ENCODE measurements around the gene STRIP1.

Gene STRIP1

DNA sequence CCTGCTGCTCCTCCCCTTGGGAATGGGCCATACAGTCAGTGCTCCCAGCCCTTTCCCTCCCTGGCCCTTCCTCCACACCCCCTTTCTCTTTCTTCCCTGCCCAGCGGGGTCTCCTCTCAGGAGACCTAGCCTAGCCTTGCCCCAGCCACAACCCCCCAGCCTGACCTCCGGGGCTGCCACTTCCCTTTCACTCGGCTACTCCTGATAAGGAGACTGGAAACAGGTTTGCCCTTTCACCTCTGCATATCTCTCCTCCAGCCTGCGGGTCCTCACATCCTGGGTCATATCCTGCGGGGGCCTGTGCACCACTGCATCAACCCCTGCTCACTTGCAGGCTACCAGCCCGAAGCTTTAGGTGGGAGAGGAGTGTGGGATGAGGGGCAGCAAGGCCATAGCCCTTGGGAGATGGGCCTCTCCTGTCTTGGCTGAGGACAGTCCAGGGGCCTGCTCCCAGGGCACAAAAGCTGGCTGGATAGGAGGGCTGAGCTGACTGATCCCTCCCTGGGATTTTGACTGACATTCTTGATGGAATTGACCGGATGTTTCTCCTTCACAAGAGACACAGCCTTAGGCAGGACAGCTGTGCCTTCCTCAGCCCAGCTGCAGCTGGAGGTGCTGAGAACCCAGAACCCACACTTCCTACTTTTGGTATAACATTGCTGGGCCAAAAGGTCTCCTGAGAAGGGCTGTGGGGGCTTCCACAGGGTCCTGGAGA, 55.3 kb downstream of the STRIP1 start:
- DNase-seq (ENCODE audit: low read depth in 3 of 3) = no peak

DNA sequence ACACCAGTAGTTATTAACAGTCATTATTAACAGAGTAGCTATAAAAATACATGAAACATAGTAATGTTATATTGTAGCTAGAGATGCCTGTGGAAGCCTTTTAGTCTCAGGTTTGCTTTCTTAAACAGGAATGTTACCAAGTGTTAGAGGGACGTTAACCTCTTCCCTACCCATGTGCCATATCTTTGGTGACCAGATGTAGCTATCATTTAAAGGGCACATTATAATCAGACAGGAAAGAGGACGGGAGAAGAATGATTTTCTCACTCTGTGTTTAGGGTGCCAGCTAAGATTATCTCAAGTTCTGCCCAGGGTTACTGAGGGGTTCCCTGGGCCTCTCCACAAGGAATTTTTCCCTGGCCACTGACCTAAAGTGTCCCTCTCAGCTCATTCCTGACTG, 57.0 kb downstream of the STRIP1 start:
- no peak for DNase-seq (ENCODE audit: low read depth in 3 of 3)

DNA sequence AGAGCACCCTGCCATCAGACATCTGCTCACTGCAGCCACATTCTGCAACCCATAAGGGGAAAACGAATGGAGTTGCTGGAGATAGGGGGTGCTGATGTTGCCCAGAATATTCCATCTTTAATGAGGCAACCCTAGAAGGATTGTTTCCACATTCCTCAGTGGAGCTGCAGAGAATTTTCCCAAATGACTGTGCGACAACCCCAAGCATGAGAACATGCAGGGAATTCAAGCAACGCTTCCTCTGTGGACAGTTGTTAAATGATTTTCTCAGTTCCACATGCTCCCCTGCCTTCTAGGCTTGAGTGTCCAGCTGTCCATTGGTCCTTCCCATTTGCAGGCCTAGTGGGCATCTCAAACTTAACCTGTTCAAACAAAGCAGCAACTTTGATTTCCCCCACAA, 57.4 kb downstream of the STRIP1 start:
- no peak for DNase-seq (ENCODE audit: low read depth in 3 of 3)

DNA sequence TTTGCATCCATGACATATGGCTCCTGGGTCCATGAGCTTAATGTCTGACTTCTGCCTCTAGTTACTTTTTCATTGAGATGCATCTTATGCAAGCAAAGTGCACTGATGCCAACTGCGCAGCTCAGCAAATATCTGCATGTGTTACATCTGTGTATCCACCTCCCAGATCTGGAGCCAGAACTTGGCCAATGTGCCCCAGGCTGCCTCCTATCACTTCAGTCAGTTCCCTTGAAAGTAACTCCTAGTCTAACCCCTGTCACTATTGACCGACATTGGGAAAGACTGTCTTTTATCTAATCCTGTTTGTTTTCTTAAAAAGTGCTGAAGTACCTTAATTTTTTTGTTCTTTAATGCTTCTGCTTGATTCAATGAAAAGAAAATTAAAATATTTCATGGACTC, 58.6 kb downstream of the STRIP1 start:
- no peak for DNase-seq (ENCODE audit: low read depth in 3 of 3)

DNA sequence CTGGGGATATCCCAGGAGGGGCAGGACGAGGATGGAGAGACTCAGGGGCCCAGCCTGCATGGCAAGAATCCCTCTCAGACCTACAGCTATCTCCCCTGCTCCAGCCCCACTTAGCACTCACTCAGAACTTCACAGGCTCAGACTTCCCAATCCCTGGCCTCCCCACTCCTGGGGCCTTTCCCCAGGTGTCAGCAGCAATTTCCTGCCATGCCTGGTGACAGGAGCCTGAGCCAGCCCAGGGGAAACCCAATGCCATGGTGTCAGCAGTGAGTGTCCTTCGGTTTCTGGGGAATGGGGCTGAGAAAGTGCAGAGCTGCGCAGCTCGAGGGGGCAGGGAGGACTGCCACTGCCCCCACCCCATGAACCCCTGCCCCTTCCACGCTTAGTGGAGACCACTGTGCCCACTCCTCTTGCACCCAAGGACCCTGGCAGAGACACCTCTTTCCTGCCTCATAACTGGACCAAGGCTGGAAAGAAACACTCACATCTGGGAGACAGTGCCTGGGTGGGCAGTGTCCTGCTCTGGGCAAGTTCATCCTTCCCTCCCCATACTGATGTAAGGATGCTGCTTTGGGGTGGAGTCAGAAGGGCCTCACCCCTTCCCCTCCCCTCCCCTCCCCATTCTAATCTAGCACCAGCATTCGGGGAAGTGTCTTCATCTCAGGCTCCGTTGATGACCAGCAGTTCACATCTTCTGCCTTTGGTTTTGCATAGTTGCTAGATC, 60.7 kb downstream of the STRIP1 start:
- DNase-seq (ENCODE audit: low read depth in 3 of 3) = no peak

DNA sequence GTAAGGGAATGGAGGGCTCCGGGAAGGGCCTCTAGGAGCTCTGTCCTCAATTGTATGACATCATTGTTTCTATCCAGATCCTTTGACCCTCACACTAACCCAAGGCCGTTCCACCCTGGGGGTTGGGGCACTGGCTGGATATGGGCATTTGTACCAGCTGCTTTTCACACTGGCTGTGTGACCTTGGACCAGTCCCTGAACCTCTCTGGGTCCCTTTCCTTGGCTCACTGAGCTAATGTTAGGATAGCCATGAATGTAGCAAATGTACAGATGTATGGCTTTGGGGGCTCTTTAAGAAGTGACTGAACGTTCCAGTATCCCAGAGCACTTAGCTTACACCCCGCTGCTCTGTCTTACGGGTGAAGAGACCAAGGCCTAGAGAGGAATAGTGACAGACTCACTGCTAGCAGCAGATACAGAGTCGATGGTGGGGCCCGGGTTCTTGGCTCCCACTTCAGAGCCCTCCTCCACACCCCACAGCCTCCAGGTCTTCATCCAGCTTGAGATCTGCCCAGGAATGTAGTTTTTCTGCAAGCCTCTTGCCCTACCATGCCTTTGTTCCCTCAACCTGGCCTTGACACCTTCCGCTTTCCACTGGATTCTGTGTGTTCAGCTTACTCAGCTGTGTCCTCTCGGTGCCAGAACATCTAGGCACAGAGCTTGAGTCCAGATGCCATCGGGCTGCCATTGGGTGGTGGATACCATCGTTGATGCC, 63.2 kb downstream of the STRIP1 start:
- no peak for DNase-seq (ENCODE audit: low read depth in 3 of 3)

DNA sequence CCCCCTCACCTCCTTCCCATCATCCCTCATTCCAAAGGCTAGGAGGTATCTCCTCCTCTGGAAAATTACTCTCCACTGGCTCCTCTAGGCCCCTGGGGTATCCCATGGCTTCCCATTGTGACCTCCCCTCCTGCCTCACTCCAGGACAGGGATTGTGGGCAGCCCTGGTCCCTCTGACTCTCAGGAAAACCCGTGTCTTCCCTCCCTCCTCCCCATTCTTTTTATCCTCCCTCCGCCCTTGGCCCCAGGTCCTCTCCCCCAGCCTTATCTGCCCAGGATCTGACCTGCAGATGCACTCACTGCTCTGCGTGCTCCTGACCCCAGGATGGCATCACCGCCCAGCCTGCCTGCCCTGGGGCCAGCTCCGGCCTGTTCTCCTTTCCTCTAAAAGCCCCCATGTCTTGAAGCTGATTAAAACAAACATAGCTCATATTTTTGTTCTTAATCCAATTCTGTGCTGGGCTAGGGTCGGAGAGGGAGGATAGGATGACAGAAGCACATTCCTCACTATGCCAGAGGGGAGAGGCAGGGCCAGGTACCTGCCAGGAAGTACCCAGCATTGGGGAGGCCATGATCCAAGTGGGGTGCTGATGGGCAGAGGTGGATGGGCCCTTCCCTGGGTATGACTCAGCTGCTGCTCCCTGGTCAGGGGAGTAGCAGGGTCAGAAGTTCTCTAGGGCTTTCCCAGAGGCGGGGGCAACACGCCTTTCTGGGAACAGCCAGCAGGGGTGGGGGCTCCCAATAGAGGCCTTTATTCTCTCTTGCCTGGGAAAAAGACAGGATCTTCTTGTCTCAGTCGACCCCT, 64.0 kb downstream of the STRIP1 start:
- DNase-seq (ENCODE audit: low read depth in 3 of 3) = no peak

DNA sequence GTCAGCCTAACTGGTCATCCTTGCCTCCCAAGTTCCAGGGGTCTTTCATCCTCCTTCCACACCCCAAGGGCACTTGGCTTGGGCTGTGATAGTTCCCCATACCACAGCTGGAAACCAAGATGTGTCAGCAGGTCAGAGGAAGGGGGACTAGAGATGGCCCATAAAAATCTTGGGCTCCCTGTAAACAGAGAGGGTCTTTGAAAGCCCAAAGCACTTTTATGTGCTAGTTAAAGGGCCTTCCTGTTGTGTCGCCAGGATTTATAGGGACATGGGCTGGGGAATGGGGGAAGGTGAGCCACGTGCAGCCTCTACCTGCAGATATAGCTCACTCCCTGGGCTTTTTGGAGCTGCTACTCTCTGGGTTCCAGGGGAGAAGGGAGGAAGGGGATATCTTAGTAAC, 65.9 kb downstream of the STRIP1 start:
- no peak for DNase-seq (ENCODE audit: low read depth in 3 of 3)

DNA sequence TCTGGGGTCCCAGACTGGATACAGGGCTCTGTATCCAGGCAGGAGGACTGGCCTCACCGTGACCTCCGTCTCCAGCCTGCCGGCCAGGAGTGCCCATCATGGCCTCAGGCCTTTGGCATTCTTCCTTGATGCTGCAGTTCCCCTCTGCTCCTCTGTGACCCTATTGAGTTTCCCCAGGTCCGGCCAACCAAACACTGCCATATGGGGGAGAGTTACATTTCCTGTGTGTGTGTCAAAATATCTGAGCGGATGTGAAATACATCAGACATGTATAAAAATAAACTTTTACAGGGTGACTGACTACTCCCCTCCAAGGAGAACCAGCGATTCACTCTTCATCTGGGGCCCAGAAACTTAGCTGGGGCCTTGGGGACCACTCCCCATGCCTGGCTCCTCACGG, 67.7 kb downstream of the STRIP1 start:
- DNase-seq (ENCODE audit: low read depth in 3 of 3) = no peak

Data from stimulated activated CD4-positive, alpha-beta T cell treated with anti-CD3 and anti-CD28 coated beads, TNF-alpha, amount 100 ng/mL, for 24 hours (primary cell).